Effector CD4-positive, alpha-beta T cell (primary cell): ENCODE measurements around the gene TAGLN.
"Not testable (repeated sequence)": the region's sequence is repeated elsewhere in the genome, so short reads cannot be mapped to it uniquely, and the experiment has no call there.

Source experiments
- DNase-seq: peaks from one replicate; pipeline ENCODE4 v3.0.0-alpha.2; 2020

TAGLN gene

DNA sequence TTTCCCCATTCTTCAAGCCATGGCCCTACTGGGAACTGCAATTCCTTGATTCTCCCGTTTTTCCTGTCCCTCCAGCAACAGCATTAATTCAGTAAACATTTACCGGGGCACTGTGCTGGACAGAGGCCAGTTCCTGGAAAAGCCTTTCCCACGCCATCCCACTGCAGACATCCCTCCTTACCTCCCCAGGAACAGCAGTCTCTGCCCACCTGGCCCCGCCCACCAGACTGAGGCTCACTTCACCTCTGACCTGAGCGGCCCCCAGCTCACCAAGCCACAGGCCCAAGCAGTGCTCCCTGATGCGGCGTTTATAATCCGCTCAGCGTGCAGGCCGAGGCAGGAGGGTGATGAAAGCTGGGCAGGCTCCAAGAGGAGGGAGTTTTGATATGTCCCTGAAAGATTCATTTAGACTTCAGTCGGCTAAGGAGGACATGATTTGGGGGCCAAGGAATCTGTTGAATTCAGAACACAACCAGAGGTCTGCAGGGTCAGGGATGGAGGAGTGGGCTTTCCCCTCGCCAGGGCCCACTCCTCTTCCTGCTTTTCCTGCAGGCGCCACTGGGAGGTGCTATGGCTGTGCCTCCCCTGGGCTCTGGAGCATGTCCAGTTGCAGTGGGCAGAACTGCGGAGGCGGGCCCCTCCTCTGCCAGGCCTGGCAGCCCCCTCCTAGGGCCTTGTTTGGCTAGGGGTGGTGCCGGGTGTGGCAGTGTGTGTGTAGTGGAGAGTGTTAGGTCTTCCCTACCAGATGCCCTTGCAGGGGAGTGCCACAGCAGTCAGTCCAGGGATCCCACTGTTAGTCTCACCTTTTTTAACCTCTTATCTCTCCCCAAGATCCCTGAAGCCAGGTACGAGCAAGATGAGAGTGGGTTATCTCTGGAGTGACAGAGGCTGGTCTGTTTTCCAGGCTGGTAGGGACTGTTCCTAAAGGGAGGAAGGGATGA is 1.4 kb upstream of the TAGLN start:
- DNase-seq, result no peak

DNA sequence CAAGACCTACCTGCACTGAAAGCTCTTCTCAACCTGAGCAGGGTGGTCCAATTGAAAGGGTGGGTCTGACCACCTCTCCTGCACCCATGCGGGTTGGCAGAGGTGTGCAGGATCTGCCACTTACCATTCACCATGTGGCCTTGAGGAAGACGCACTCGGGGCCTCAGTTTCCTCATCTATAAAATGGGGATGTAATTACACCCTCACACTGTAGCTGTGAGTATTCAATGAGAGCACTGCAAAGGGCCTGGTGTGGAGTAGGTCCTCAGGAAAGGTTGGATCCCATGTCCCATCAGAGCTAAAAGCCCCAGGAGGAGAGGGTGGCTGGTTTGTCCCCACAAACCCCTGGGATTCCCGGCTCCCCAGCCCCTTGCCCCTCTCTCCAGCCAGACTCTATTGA is 557 bp upstream of the TAGLN start:
- DNase-seq, result no peak

DNA sequence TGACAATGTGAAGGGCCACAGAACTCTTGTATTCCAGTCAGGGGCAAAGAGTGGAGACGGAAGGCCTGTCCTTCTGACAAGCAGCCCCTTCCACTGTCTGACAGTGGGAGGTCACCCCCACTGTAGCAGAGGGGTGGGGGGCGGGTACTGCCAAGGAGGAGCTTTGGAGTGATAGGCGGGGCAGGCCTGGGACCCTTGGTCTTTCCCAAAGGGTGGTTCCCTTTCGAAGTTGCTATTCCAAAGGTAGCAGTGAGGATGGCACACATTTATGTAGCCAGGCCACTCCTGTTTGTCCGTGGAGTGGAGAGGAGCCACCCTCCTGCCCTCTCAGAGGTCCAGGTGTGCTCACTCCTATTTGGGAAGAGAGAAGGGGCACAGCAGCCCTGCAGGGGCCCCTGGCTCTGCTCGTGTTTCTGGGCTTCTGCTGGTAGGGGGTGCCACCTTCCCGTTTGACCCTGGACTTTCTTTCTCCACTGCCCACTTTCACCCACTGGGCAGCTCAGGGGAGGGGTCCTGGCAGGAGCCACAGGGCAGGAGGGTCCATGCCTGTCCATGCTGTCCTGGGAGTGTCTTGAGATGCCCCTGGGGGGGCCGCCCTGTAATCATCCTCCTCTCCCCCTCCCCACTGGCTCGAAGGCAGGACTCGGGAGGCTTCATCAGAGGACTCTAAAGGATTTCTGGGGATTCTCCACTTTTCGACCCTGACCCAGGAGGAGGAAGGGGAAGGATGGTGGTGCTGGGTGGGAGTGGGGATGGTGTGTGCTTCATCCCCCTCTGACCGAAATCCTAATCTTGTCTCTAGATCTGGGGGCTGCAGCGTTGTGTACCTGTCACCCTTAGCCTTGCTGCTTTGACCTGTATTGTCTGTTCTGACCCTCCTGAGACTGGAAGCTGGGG is 994 bp downstream of the TAGLN start:
- DNase-seq, result no peak

DNA sequence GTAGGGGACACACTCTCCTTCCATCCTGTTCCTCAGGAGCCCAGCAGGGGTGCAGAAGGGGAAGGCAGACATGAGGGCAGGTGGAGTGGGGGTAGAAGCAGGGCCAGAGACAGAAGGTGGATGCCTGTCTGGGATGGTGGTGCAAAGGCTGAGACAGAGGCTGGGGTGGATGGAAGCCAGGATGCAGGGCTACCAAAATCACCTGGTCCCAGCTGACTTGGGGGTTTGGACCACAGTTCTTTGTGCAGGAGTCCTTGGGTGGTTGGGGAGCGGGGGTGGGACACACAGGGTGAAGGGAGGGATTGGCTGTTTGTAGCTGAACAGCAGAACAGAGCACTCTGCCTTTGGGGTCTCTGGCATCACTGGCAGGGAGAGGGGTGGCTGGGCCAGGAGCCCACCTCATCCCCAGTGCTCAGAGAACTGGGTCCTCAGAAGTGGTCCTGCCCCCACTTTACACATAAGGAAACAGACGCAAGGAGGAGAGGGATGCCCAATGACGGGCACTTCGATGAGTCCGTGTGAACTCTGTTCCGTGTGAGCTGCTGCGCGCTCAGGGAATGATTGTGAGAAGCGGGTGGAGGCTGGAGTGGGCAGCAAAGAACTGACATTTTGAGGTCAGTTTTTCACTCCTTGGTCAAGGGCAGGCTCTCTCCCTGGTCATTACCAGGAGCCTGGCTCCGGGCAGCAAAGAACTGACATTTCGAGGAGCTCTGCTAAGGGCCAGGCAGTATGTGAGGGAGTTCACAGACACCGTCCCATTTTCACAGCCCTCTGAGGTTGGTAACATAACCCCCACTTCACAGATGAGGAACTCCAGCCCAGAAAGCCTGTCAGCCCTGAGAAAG is 1.9 kb downstream of the TAGLN start:
- DNase-seq, result no peak

DNA sequence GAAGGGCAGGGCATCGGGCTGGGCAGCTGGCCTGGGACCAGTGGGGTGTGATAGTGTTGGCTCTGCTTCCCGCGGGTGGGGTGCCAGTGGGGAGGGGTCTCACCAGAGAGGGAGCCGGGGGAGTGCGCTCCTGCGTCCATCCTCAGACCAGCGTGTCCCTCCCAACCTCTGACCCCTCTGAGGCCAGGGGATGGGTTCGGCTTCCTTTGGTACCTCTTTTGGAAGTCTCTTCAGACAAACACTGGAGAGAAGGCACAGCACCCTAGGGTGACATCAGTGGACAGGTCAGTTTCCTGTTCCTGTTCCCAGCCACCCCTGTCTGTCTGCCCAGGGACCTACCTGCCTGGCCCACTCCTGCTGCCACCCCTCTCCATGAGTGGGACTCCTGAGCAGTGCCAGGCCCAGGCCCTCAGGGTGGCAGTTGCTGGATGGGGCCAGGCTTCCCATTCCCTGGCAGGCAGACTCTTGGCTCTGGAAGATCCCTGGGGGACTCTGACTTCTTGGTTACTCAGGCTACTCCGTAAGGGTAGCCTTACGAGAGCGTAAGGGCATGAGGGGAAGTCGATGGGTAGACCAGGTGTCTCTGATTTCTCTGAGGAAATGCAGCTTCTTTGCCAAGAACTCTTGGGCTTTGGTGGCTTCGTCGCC is 2.6 kb downstream of the TAGLN start:
- DNase-seq, result no peak

DNA sequence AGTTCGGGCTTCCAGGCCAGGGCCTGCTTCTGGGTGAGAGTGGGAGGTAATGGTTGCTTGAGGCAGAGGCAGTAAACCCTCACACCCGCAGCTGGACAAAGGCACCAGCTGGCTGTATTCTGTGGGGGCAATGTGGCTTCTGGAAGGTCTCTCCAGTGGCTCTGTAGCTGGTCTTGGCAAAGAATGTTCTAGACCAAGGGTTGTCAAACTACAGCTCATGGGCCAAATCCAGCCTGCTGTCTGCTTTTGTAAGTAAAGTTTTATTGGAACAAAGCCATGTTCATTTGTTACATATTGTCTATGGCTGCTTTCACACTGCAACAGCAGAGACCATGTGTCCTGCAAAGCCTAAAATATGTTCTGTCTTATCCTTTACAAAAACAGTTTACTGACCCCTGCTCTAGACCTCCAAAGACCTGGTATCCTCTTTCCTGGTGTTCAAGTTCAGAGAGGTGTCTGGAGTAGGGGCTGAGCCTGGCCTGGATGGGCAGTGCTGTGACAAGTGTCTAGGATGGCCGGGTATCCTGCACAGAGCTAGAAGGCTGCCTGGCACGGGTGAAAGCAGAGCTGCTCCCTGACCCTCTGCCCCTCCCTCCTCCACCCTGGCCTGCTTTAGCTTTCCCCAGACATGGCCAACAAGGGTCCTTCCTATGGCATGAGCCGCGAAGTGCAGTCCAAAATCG is 3.4 kb downstream of the TAGLN start:
- no peak for DNase-seq

DNA sequence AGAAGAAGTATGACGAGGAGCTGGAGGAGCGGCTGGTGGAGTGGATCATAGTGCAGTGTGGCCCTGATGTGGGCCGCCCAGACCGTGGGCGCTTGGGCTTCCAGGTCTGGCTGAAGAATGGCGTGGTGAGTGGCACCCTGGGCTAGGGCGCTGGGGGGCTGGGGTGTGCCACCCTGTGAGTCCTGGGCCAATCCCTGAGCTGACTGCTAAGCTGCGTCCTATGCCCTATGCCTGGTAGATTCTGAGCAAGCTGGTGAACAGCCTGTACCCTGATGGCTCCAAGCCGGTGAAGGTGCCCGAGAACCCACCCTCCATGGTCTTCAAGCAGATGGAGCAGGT is 3.9 kb downstream of the TAGLN start:
- no peak for DNase-seq

DNA sequence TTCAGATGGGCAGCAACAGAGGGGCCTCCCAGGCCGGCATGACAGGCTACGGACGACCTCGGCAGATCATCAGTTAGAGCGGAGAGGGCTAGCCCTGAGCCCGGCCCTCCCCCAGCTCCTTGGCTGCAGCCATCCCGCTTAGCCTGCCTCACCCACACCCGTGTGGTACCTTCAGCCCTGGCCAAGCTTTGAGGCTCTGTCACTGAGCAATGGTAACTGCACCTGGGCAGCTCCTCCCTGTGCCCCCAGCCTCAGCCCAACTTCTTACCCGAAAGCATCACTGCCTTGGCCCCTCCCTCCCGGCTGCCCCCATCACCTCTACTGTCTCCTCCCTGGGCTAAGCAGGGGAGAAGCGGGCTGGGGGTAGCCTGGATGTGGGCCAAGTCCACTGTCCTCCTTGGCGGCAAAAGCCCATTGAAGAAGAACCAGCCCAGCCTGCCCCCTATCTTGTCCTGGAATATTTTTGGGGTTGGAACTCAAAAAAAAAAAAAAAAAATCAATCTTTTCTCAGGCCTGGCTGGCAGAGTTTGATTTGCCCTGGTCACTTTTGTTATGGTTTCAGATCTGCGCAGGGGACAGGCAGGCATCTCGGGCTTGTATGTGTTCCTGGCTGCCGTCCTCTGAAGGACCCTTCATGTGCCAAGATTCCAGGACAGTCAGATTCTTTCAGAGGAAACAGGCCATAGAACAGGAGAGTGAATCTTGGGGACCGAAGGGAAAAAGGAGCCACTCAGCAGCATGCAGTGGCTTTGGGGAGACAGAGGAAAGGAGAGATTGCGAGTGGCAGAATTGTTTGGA is 5.3 kb downstream of the TAGLN start:
- DNase-seq, result no peak

DNA sequence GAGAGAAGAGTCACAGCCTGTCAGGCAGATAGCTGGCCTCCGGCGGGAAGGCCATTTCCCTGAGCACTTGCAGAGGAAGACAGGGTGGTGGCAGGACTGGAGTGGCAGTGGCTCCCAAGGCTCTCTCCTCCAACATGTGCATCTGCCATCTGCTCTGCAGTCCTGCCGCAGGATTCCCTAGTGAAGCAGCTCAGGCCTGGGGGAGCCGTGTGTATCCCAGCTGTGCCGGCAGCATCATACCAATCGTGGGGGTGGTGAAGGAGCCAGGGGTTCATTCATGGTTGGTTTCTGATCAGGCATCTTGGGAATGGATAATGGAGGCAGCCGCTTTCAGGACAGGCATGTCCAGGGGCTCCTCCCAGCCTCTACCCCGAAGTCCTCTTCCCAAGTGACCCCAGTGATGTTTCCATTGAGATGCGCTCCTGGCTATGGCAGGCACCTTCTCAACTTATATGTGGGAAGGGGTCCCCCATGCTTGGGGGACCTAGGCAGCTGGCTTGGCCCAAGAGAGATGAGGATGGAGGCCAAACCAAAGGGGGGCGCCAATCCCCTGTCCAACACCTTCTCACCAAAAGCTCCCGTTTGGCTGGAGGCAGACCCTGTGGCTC is 6.1 kb downstream of the TAGLN start:
- no peak for DNase-seq

DNA sequence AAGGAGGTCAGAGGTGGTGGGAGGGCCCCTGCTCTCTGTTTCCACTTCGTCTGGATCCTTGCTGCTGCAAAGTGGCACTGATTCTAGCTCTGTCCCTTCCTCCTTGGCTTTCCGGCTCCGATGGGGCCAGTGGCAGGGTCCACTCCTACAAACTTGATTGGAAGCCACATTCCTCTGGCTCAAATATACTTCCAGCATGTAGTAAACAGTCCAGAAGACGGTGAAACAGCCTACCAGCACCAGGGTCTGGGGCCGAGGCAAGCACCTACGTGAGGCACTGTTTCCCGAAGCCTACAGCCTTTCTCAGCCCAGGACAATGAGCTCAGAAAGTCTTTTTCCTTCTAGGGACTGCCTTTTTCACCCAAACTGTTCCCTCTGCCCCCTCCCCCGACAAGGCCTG is 6.9 kb downstream of the TAGLN start:
- DNase-seq, result not testable (repeated sequence)

DNA sequence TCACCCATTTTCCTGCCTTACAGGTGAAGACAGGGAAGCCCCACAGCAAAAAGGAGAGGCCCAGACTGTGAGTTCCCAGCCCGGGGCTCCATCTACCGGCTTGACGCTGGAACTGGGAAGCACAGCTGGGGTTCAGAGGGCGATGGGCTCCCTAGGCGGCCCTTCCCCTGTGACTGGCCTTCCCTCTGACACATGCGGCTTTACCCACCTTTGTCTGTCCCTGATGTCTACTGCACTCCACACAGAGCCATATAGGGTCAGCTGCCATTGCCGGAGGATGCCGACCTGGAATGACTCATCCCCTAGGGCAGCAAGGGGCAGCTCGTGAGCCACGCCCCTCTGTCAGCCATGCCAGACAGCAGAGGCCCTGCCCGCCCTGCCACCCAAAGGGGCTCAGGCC is 7.7 kb downstream of the TAGLN start:
- DNase-seq, result not testable (repeated sequence)

DNA sequence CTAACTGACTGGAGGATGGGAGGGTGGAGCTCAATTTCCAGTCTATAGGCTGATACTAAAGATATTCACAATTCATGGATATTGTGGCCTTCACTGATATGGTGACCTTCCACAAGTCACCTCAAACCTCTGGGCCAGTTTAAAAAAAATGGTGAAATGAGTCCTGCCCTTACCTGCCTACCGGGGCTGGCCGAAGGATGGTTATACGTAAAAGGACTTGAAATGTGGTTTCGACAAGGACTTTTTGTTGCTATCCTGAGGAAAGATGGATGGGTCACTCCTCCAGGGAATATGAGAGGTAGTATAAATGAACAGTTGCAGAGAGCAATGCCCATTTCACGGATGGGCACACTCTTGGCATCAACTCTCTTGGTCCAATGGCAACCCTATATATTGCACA is 8.3 kb downstream of the TAGLN start:
- not testable (repeated sequence) for DNase-seq

DNA sequence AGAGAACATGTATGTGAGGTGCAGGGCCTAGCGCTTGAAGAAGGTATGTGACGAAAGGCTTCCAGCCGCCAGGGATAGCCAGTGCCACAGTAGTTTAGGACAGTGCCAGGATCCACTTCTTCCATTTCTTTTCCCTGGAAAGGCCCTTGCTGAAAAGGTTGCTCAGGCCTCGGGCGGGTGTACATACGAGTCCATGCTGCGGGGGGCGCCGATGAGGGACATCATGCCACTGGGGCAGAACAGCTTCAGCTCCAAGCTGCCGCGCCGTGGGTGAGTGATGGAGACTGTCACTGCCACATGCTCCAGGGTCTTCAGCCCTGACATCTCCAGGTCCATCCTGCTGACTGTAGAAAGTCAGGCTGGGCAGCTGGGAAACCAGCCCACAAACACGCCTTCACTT is 9.5 kb downstream of the TAGLN start:
- not testable (repeated sequence) for DNase-seq

DNA sequence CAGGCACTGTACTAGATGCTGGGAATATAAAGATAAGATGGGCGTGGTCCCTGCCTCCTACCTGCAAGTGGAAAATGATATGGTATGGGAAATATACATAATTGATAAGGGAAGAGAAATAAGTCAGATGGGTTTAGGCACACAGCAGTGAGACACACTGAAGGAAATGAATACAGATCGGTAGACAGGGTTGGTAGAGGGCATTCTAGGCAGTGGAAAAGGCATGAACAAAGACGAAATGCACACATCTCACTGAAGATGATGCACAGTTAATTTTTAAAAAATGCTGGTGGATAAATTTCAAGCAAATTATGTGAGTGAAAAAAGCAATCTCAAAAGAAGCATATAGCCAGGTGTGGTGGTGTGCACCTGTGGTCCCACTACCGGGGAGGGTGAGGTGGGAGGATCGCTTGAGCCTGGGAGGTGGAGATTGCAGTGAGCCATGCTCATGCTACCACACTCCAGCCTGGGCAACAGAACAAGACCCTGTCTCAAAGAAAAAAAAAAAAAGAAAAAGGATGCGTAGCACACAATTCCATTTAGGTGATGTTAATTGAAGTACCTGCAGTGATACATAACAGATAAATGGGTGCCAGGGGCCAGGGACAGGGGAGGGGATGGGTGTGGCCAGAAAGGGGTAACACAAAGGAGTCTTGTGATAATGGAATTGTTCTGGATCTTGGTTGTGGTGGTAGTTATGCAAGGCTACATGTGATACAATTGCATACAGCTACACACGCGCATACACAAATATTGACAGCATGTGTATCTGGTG is 10.4 kb downstream of the TAGLN start:
- not testable (repeated sequence) for DNase-seq

DNA sequence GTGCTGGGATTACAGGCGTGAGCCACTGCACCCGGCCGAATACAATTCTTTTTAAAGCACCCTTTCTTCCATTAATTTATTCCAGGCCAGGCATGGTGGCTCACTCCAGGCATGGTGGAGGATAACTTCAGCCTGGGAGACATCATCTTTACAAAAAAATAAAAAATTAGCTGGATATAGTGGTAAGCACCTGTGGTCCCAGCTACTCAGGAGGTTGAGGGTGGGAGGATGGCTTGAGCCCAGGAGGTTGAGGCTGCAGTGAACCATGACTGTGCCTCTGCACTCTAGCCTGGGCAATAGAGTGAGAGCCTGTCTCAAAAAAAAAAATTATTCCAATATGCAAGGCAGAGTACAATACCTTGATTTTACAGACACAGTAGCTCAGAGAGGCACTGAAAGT is 11.4 kb downstream of the TAGLN start:
- no peak for DNase-seq

DNA sequence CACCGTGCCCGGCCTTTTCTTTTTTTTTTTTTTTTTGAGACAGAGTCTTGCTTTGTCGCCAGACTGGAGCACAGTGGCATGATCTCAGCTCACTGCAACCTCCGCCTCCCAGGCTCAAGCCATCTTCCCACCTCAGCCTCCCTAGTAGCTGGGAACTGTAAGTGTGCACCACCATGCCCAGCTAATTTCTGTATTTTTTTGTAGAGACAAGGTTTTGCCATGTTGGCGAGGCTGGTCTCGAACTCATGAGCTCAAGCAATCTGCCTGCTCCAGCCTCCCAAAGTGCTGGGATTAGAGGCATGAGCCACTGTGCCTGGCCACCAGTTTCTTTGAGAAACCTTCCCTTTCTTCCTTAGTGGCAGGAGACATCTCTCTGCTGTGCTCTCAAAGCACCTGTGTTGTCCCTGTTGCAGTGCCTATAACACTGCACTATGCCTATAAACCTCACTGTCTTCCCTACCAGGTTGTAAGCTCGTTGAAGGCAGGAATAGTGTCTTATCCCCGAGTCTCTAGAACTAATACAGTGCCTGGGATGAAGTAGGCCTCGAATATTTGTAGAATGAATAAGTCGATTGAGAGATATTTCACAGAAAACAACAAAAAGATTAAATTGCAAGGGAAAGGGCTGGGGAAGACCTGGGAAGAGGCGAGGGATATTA is 13.7 kb downstream of the TAGLN start:
- no peak for DNase-seq

DNA sequence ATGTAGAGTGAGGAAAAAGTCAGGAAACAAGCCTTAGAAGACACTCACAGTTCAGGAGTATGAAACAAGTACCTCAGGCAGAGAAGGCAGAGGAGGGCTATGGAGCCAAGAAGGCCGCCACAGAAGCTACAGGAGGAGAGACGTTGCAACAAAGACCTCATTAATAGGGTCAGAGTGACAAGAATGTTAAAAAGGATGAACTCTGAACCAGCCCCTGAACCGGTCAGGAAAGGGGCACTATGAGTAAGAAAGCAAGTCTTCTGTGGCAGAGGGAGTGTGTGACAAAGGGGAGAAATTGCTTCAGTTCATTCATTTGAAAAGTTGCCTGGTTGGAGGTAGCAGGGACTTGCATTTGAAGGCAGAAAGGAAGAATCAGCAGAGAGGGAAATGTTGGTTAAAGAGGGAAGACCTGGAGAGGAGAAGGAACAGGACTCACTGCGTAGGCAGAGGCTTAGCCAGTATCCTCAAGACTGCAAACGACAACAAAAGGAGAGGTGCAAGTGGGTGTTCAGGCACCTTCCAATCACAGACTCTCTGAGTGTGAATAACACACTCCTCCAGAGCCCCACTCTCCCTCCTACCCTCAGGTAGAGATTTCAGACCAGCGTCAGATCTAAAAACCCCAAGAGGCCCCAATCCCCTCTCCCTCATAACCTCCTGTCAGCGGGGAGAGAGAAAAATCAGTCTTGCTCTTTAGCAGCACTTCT is 15.4 kb downstream of the TAGLN start:
- no peak for DNase-seq
